Activated CD8-positive, alpha-beta memory T cell treated with anti-CD3 and anti-CD28 coated beads for 4 hours (primary cell): ENCODE measurements around the gene AKTIP.
A peak's percentile ranks its signal among the peaks of the same experiment; 100 is the strongest.
"Not testable (repeated sequence)": the region's sequence is repeated elsewhere in the genome, so short reads cannot be mapped to it uniquely, and the experiment has no call there.

ENCODE experiments used
- DNase-seq, 2 donors: peaks; one replicate each; pipeline ENCODE4 v3.0.0-alpha.2; 2020; ENCODE audit warnings: low read depth in 2 of 2

Gene AKTIP

GRCh38 chr16:53515811-53516210 lies 12.8 kb upstream of the AKTIP start:
- no peak for DNase-seq

- DNase-seq = no peak
Observed at GRCh38 chr16:53515259-53515658, 12.2 kb upstream of the AKTIP start.

GRCh38 chr16:53512795-53513194 lies 9.8 kb upstream of the AKTIP start:
- DNase-seq = not testable (repeated sequence)

GRCh38 chr16:53511403-53512280 lies 8.6 kb upstream of the AKTIP start:
- DNase-seq = no peak

GRCh38 chr16:53511084-53511402 lies 8.0 kb upstream of the AKTIP start:
- no peak for DNase-seq

- DNase-seq = no peak
Observed at GRCh38 chr16:53510704-53511070, 7.7 kb upstream of the AKTIP start.

GRCh38 chr16:53509906-53510703 lies 7.1 kb upstream of the AKTIP start:
- DNase-seq = peak in 1 of 2 donors; percentile 31

- DNase-seq = no peak
Observed at GRCh38 chr16:53507464-53508179, 4.6 kb upstream of the AKTIP start.

GRCh38 chr16:53506254-53506653 lies 3.2 kb upstream of the AKTIP start:
- no peak for DNase-seq

GRCh38 chr16:53504665-53505064 lies 1.7 kb upstream of the AKTIP start:
- no peak for DNase-seq

GRCh38 chr16:53503991-53504663 lies 1.1 kb upstream of the AKTIP start:
- no peak for DNase-seq

- peak; percentile 99 to 100 for DNase-seq
Observed at GRCh38 chr16:53503270-53503923, 388 bp upstream of the AKTIP start.

GRCh38 chr16:53501216-53501859 lies 1.7 kb downstream of the AKTIP start:
- DNase-seq = no peak

- no peak for DNase-seq
Observed at GRCh38 chr16:53498984-53499383, 4.0 kb downstream of the AKTIP start.

GRCh38 chr16:53495325-53495724 lies 7.7 kb downstream of the AKTIP start:
- no peak for DNase-seq

GRCh38 chr16:53494636-53495035 lies 8.4 kb downstream of the AKTIP start:
- no peak for DNase-seq

GRCh38 chr16:53492503-53492902 lies 10.5 kb downstream of the AKTIP start:
- DNase-seq = no peak

- DNase-seq = no peak
Observed at GRCh38 chr16:53489755-53490154, 13.3 kb downstream of the AKTIP start.

- no peak for DNase-seq
Observed at GRCh38 chr16:53486230-53486629, 16.8 kb downstream of the AKTIP start.

GRCh38 chr16:53484542-53484941 lies 18.5 kb downstream of the AKTIP start:
- no peak for DNase-seq

GRCh38 chr16:53482123-53482522 lies 20.9 kb downstream of the AKTIP start:
- DNase-seq = no peak
